ENCODE data around the gene FBXL15.

Gene FBXL15

GRCh38 chr10:102393411-102394078 lies 27.1 kb upstream of the FBXL15 start:
- H3K27ac ChIP-seq (ENCODE audit: low read length), result no peak overlapping the region
- no peak overlapping the region for H3K9ac ChIP-seq (ENCODE audit: low read depth, low read length)
- 0 out of 2 replicates have a peak, but pooled peaks cover 11% of the 10 kb centered on the region for H3K36me3 ChIP-seq (ENCODE audit: insufficient read depth, low read depth, low read length)
- peaks cover 40% of the 10 kb centered on the region for H3K27me3 ChIP-seq (ENCODE audit: insufficient read depth, low read length)
- peak overlapping the region; percentile 81 for H3K4me3 ChIP-seq (ENCODE audit: low read length)
- H3K9me3 ChIP-seq (ENCODE audit: insufficient read depth, low read depth, low read length), result no peaks in the 10 kb centered on the region
- H3K4me1 ChIP-seq (ENCODE audit: insufficient read depth, low read length), result peaks cover 10% of the 10 kb centered on the region

DNA sequence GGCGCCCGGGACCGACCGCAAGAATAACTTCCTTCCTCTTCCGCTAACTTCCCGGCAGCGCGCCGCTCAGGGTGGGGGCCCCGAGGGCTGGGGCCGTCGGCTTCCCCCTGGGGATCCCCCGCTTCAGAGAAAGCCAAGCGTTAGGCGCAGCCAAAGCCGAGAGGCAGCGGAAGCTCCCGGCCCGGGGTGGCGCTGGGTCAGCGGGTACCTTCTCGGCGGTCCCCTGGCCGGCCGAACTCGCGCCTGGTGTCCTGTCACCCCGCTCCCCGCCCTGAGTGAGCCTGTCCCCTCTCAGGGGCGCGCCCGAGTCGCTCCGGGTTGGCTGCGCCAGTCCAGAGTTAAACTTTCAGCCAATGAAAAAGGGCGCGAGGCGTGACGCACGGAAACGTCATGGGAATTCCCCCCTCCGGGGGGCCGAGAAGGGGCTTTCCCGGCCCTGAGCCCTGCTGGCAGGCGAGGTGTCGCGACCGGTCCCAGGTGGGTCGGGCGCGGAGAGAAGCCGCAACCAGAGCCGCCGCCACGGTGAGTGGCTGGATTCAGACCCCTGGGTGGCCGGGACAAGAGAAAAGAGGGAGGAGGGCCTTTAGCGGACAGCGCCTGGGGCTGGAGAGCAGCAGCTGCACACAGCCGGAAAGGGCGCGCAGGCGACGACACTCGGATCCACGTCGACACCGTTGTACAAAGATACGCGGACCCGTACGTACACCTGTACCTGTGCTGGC lies 26.4 kb upstream of the FBXL15 start:
- Histone ChIP-seq H3K27me3 (ENCODE audit: insufficient read depth, low read length) (peaks cover 40% of the 10 kb centered on the region), H3K9me3 (ENCODE audit: insufficient read depth, low read depth, low read length) (no peaks in the 10 kb centered on the region), H3K9ac (ENCODE audit: low read depth, low read length) (no peak overlapping the region; the same call in 1 of the 2 replicates), H3K4me3 (ENCODE audit: low read length) (peak overlapping the region; percentile 81), H3K27ac (ENCODE audit: low read length) (no peak overlapping the region), H3K36me3 (ENCODE audit: insufficient read depth, low read depth, low read length) (0 out of 2 replicates have a peak, but pooled peaks cover 11% of the 10 kb centered on the region), H3K4me1 (ENCODE audit: insufficient read depth, low read length) (peaks cover 10% of the 10 kb centered on the region)

- H3K9ac ChIP-seq (ENCODE audit: low read depth, low read length), result no peak overlapping the region; the same call in 1 of the 2 replicates
- H3K4me3 ChIP-seq (ENCODE audit: low read length), result peak overlapping the region; percentile 81
- H3K27ac ChIP-seq (ENCODE audit: low read length), result no peak overlapping the region
- peaks cover 10% of the 10 kb centered on the region for H3K4me1 ChIP-seq (ENCODE audit: insufficient read depth, low read length)
- H3K27me3 ChIP-seq (ENCODE audit: insufficient read depth, low read length), result peaks cover 43% of the 10 kb centered on the region
- H3K36me3 ChIP-seq (ENCODE audit: insufficient read depth, low read depth, low read length), result 0 out of 2 replicates have a peak, but pooled peaks cover 11% of the 10 kb centered on the region
- no peaks in the 10 kb centered on the region for H3K9me3 ChIP-seq (ENCODE audit: insufficient read depth, low read depth, low read length)
Observed at GRCh38 chr10:102394801-102395399, 25.7 kb upstream of the FBXL15 start.

GRCh38 chr10:102395400-102396316 lies 25.0 kb upstream of the FBXL15 start, which contains the start of gene NFKB2:
Gene NFKB2, plus strand, starts transcription at chr10:102395705. Its CDS starts 255 bp downstream, at chr10:102395960.
- Histone ChIP-seq H3K27me3 (ENCODE audit: insufficient read depth, low read length) (peaks cover 46% of the 10 kb centered on the region), H3K9ac (ENCODE audit: low read depth, low read length) (peak within 1 kb of the TSS; percentile 81; the same call in 1 of the 2 replicates), H3K36me3 (ENCODE audit: insufficient read depth, low read depth, low read length) (0 out of 2 replicates have a peak, but pooled peaks cover 11% of the 10 kb centered on the region), H3K4me3 (ENCODE audit: low read length) (peak within 1 kb of the TSS; percentile 81), H3K4me1 (ENCODE audit: insufficient read depth, low read length) (peaks cover 10% of the 10 kb centered on the region), H3K27ac (ENCODE audit: low read length) (no peak within 1 kb of the TSS), H3K9me3 (ENCODE audit: insufficient read depth, low read depth, low read length) (no peaks in the 10 kb centered on the region)

DNA sequence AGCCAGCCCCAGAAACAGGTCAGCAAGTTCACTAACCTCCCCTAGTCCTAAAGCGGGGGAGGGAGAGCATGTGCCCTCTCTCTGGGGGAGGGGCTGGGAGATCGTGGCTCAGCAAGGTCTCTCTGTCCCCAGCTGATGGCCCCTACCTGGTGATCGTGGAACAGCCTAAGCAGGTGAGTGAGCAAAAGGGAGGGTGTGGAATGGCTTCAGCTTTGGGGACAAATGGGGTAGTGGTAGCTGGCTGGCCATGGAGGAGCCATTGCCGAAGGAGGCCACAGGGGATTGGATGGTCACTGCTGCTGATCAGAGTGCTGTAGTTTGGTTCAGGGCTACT lies 24.4 kb upstream of the FBXL15 start:
- H3K9ac ChIP-seq (ENCODE audit: low read depth, low read length), result peak overlapping the region; percentile 81; the same call in 1 of the 2 replicates
- H3K4me3 ChIP-seq (ENCODE audit: low read length), result peak overlapping the region; percentile 81
- no peaks in the 10 kb centered on the region for H3K9me3 ChIP-seq (ENCODE audit: insufficient read depth, low read depth, low read length)
- H3K36me3 ChIP-seq (ENCODE audit: insufficient read depth, low read depth, low read length), result peaks cover 16% of the 10 kb centered on the region; the same call in 1 of the 2 replicates
- H3K27me3 ChIP-seq (ENCODE audit: insufficient read depth, low read length), result peaks cover 41% of the 10 kb centered on the region
- no peak overlapping the region for H3K27ac ChIP-seq (ENCODE audit: low read length)
- H3K4me1 ChIP-seq (ENCODE audit: insufficient read depth, low read length), result peaks cover 10% of the 10 kb centered on the region

DNA sequence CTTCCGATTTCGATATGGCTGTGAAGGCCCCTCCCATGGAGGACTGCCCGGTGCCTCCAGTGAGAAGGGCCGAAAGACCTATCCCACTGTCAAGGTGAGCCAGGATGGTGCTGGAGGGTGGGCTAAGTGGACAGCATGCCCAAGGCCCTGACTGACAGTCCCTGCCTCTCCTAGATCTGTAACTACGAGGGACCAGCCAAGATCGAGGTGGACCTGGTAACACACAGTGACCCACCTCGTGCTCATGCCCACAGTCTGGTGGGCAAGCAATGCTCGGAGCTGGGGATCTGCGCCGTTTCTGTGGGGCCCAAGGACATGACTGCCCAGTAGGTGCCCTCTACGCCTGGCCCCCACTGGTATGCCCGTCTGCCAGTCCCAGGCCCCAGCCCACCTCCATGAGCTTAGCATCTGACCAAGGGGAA lies 23.9 kb upstream of the FBXL15 start:
- no peaks in the 10 kb centered on the region for H3K9me3 ChIP-seq (ENCODE audit: insufficient read depth, low read depth, low read length)
- no peak overlapping the region for H3K27ac ChIP-seq (ENCODE audit: low read length)
- H3K36me3 ChIP-seq (ENCODE audit: insufficient read depth, low read depth, low read length), result peaks cover 20% of the 10 kb centered on the region
- peaks cover 10% of the 10 kb centered on the region for H3K4me1 ChIP-seq (ENCODE audit: insufficient read depth, low read length)
- peaks cover 41% of the 10 kb centered on the region for H3K27me3 ChIP-seq (ENCODE audit: insufficient read depth, low read length)
- H3K4me3 ChIP-seq (ENCODE audit: low read length), result peak overlapping the region; percentile 81
- H3K9ac ChIP-seq (ENCODE audit: low read depth, low read length), result no peak overlapping the region; the same call in 1 of the 2 replicates

DNA sequence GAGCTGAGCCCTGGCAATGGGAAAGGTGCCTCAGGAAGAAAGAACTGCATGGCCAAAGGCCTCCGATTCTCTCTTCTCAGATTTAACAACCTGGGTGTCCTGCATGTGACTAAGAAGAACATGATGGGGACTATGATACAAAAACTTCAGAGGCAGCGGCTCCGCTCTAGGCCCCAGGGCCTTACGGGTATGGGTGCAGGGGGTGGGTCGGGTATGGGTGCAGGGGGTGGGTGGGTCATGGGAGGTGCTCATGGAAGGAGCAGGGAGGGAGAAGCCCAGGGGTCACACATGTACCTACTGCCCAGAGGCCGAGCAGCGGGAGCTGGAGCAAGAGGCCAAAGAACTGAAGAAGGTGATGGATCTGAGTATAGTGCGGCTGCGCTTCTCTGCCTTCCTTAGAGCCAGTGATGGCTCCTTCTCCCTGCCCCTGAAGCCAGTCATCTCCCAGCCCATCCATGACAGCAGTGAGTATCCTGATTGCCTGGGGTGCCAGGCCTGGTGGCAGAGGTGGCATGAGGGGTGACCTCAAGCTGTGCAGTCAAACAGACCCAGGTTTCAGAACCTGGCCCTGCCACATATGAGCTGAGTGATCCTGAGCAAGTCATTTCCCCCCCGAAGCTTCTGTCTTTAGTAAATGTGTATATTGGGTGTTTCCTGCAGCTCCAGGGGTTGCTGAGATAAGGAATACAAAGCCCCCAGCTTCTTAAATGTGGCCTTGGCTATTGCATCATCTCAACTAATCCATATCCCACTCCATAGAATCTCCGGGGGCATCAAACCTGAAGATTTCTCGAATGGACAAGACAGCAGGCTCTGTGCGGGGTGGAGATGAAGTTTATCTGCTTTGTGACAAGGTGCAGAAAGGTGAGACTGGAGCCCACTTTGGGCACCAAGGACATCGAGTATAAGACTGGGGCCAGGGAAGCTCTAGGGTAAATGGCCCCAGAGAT lies 23.1 kb upstream of the FBXL15 start:
- H3K4me3 ChIP-seq (ENCODE audit: low read length), result no peak overlapping the region
- peaks cover 22% of the 10 kb centered on the region for H3K36me3 ChIP-seq (ENCODE audit: insufficient read depth, low read depth, low read length)
- peaks cover 35% of the 10 kb centered on the region for H3K27me3 ChIP-seq (ENCODE audit: insufficient read depth, low read length)
- H3K9me3 ChIP-seq (ENCODE audit: insufficient read depth, low read depth, low read length), result no peaks in the 10 kb centered on the region
- H3K9ac ChIP-seq (ENCODE audit: low read depth, low read length), result no peak overlapping the region
- H3K27ac ChIP-seq (ENCODE audit: low read length), result no peak overlapping the region
- H3K4me1 ChIP-seq (ENCODE audit: insufficient read depth, low read length), result peaks cover 10% of the 10 kb centered on the region

DNA sequence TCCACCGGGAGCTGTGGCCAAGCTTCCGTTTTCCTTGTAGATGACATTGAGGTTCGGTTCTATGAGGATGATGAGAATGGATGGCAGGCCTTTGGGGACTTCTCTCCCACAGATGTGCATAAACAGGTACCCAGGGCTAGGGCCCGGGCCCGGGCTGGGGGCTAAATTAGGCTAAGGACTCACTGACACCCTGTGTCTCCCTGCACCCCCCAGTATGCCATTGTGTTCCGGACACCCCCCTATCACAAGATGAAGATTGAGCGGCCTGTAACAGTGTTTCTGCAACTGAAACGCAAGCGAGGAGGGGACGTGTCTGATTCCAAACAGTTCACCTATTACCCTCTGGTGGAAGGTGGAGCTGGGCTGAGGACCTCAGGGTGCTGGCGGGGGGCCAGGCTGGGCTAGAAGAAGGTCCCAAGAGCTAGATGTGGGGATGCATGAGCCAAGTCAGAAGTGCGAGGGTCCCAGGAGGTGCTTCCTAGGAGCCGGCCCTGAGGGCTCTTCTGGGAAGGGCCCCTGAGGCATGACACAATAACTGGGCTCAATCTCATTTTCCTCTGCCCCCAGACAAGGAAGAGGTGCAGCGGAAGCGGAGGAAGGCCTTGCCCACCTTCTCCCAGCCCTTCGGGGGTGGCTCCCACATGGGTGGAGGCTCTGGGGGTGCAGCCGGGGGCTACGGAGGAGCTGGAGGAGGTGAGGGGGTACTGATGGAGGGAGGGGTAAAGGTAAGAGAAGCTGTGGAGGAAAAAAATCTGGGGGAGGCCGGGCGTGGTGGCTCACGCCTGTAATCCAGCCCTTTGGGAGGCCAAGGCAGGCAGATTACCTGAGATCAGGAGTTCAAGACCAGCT lies 22.2 kb upstream of the FBXL15 start:
- Histone ChIP-seq H3K9ac (ENCODE audit: low read depth, low read length) (no peak overlapping the region), H3K9me3 (ENCODE audit: insufficient read depth, low read depth, low read length) (no peaks in the 10 kb centered on the region), H3K4me1 (ENCODE audit: insufficient read depth, low read length) (peaks cover 10% of the 10 kb centered on the region), H3K4me3 (ENCODE audit: low read length) (no peak overlapping the region; the same call in 1 of the 2 replicates), H3K27ac (ENCODE audit: low read length) (no peak overlapping the region), H3K36me3 (ENCODE audit: insufficient read depth, low read depth, low read length) (peaks cover 22% of the 10 kb centered on the region), H3K27me3 (ENCODE audit: insufficient read depth, low read length) (peaks cover 26% of the 10 kb centered on the region)

- peak overlapping the region; percentile 36; the same call in 1 of the 2 replicates for H3K9ac ChIP-seq (ENCODE audit: low read depth, low read length)
- H3K27ac ChIP-seq (ENCODE audit: low read length), result no peak overlapping the region
Observed at GRCh38 chr10:102399217-102400021, 21.2 kb upstream of the FBXL15 start.

More at GRCh38 chr10:102399217-102400021, 21.2 kb upstream of the FBXL15 start:
- Histone ChIP-seq H3K4me1 (ENCODE audit: insufficient read depth, low read length) (peaks cover 10% of the 10 kb centered on the region), H3K4me3 (ENCODE audit: low read length) (peak overlapping the region; percentile 68), H3K36me3 (ENCODE audit: insufficient read depth, low read depth, low read length) (peaks cover 22% of the 10 kb centered on the region), H3K9me3 (ENCODE audit: insufficient read depth, low read depth, low read length) (no peaks in the 10 kb centered on the region), H3K27me3 (ENCODE audit: insufficient read depth, low read length) (peaks cover 18% of the 10 kb centered on the region)

Measured in iPS-20b (cell line).